Activated naive CD4-positive, alpha-beta T cell treated with anti-CD3 and anti-CD28 coated beads, Interleukin-2, amount 50 U/mL, for 24 hours (primary cell): ENCODE data around the gene CLCN6.

Experiments used
- H3K27ac Mint-ChIP-seq: one replicate; pipeline ENCODE4 v1.8.0; 2021; ENCODE audit warnings: mild to moderate bottlenecking, mixed read lengths
- H3K27me3 Mint-ChIP-seq: one replicate; pipeline ENCODE4 v1.8.0; 2021; ENCODE audit warnings: mixed read lengths
- H3K36me3 Mint-ChIP-seq: one replicate; pipeline ENCODE4 v1.8.0; 2021; ENCODE audit warnings: mixed read lengths
- H3K4me1 Mint-ChIP-seq: one replicate; pipeline ENCODE4 v1.8.0; 2021; ENCODE audit warnings: mixed read lengths
- H3K4me3 Mint-ChIP-seq: one replicate; pipeline ENCODE4 v1.8.0; 2021; ENCODE audit warnings: mild to moderate bottlenecking, mixed read lengths
- H3K9me3 Mint-ChIP-seq: one replicate; pipeline ENCODE4 v1.8.0; 2021; ENCODE audit warnings: mixed read lengths

CLCN6 gene

GRCh38 chr1:11881749-11882441, 75.9 kb downstream of the CLCN6 start:
- peaks cover 6% of the 10 kb centered on the region for H3K27me3 Mint-ChIP-seq
- H3K4me3 Mint-ChIP-seq: no peak overlapping the region
- no peaks in the 10 kb centered on the region for H3K9me3 Mint-ChIP-seq
- H3K36me3 Mint-ChIP-seq: no peaks in the 10 kb centered on the region
- no peaks in the 10 kb centered on the region for H3K4me1 Mint-ChIP-seq
- H3K27ac Mint-ChIP-seq: peak overlapping the region; percentile 59

GRCh38 chr1:11882814-11883538, 77.0 kb downstream of the CLCN6 start:
- no peaks in the 10 kb centered on the region for H3K9me3 Mint-ChIP-seq

GRCh38 chr1:11885916-11886315, 79.9 kb downstream of the CLCN6 start:
- Mint-ChIP-seq H3K36me3 (no peaks in the 10 kb centered on the region), H3K27me3 (peaks cover 3% of the 10 kb centered on the region), H3K4me3 (no peak overlapping the region), H3K4me1 (no peaks in the 10 kb centered on the region), H3K9me3 (no peaks in the 10 kb centered on the region), H3K27ac (no peak overlapping the region)

More at GRCh38 chr1:11882814-11883538, 77.0 kb downstream of the CLCN6 start:
- Mint-ChIP-seq H3K27me3 (peaks cover 3% of the 10 kb centered on the region), H3K27ac (no peak overlapping the region), H3K36me3 (no peaks in the 10 kb centered on the region), H3K4me3 (no peak overlapping the region), H3K4me1 (no peaks in the 10 kb centered on the region)

- H3K4me3 Mint-ChIP-seq: no peak overlapping the region
- H3K36me3 Mint-ChIP-seq: no peaks in the 10 kb centered on the region
- H3K27ac Mint-ChIP-seq: no peak overlapping the region
- H3K4me1 Mint-ChIP-seq: no peaks in the 10 kb centered on the region
- no peaks in the 10 kb centered on the region for H3K9me3 Mint-ChIP-seq
- H3K27me3 Mint-ChIP-seq: no peaks in the 10 kb centered on the region
These were observed 81.1 kb downstream of the CLCN6 start for GRCh38 chr1:11886986-11887665.

- peaks cover 4% of the 10 kb centered on the region for H3K27me3 Mint-ChIP-seq
- H3K36me3 Mint-ChIP-seq: no peaks in the 10 kb centered on the region
- no peaks in the 10 kb centered on the region for H3K9me3 Mint-ChIP-seq
- no peaks in the 10 kb centered on the region for H3K4me1 Mint-ChIP-seq
- no peak overlapping the region for H3K27ac Mint-ChIP-seq
- no peak overlapping the region for H3K4me3 Mint-ChIP-seq
These were observed 81.6 kb downstream of the CLCN6 start for GRCh38 chr1:11887666-11888007.

- H3K36me3 Mint-ChIP-seq: no peaks in the 10 kb centered on the region
- H3K9me3 Mint-ChIP-seq: no peaks in the 10 kb centered on the region
- H3K4me3 Mint-ChIP-seq: no peak overlapping the region
- H3K4me1 Mint-ChIP-seq: no peaks in the 10 kb centered on the region
- H3K27me3 Mint-ChIP-seq: peaks cover 4% of the 10 kb centered on the region
- H3K27ac Mint-ChIP-seq: no peak overlapping the region
These were observed 82.3 kb downstream of the CLCN6 start for GRCh38 chr1:11888206-11888876.

- no peak overlapping the region for H3K4me3 Mint-ChIP-seq
These were observed 82.9 kb downstream of the CLCN6 start for GRCh38 chr1:11888877-11889208.

GRCh38 chr1:11891433-11892186, 85.6 kb downstream of the CLCN6 start:
- H3K4me3 Mint-ChIP-seq: no peak overlapping the region
- peaks cover 10% of the 10 kb centered on the region for H3K27me3 Mint-ChIP-seq
- H3K4me1 Mint-ChIP-seq: no peaks in the 10 kb centered on the region
- H3K27ac Mint-ChIP-seq: no peak overlapping the region
- H3K36me3 Mint-ChIP-seq: no peaks in the 10 kb centered on the region
- no peaks in the 10 kb centered on the region for H3K9me3 Mint-ChIP-seq

More at GRCh38 chr1:11888877-11889208, 82.9 kb downstream of the CLCN6 start:
- peaks cover 5% of the 10 kb centered on the region for H3K27me3 Mint-ChIP-seq
- no peaks in the 10 kb centered on the region for H3K9me3 Mint-ChIP-seq
- no peaks in the 10 kb centered on the region for H3K36me3 Mint-ChIP-seq
- H3K4me1 Mint-ChIP-seq: no peaks in the 10 kb centered on the region
- no peak overlapping the region for H3K27ac Mint-ChIP-seq
